DND-41 (cell line): ENCODE measurements around the gene UBQLN1.
"Not testable (repeated sequence)": the region's sequence is repeated elsewhere in the genome, so short reads cannot be mapped to it uniquely, and the experiment has no call there.

Source experiments
- ATAC-seq: fragments of 200-7000 bp; cut with Tn5 transposase; 3 replicates; pipeline ENCODE4 v1.9.1; 2021; ENCODE audit warnings: low read depth; ENCODE audit not compliant: insufficient read depth
- DNase-seq: peaks from one replicate; pipeline ENCODE4 v3.0.0-alpha.2; 2020
- H2AFZ ChIP-seq: 2 replicates; pipeline ENCODE4 v1.6.0; 2012; ENCODE audit warnings: low read depth, low read length
- H3K27ac ChIP-seq: 2 replicates; pipeline ENCODE4 v1.5.1; 2012; ENCODE audit warnings: low read length, inconsistent platforms
- H3K27me3 ChIP-seq: fragments of 200-600 bp; sonication (generic); 2 replicates; pipeline ENCODE4 v1.6.0; 2012; ENCODE audit warnings: low read length, mild to moderate bottlenecking, inconsistent platforms; ENCODE audit not compliant: insufficient read depth, poor library complexity
- H3K36me3 ChIP-seq: 2 replicates; pipeline ENCODE4 v1.5.1; 2012; ENCODE audit warnings: low read length, inconsistent platforms; ENCODE audit not compliant: insufficient read depth
- H3K4me1 ChIP-seq: 2 replicates; pipeline ENCODE4 v1.5.1; 2012; ENCODE audit warnings: mild to moderate bottlenecking, low read length; ENCODE audit not compliant: insufficient read depth
- H3K4me2 ChIP-seq: 2 replicates; pipeline ENCODE4 v1.6.0; 2012; ENCODE audit warnings: mild to moderate bottlenecking, moderate library complexity, low read length, inconsistent platforms; ENCODE audit not compliant: insufficient read depth
- H3K4me3 ChIP-seq, 2 experiments: fragments of 200-600 bp in 1 of 2; shearing (Covaris generic) in 1 of 2; 2 replicates each; pipeline ENCODE4 v1.5.1; 2012 to 2016; ENCODE audit warnings: inconsistent platforms in 2 of 2, low read length in 2 of 2, mild to moderate bottlenecking in 2 of 2, low read depth in 1 of 2, moderate library complexity in 1 of 2
- H3K79me2 ChIP-seq: 2 replicates; pipeline ENCODE4 v1.6.0; 2012; ENCODE audit warnings: low read length, inconsistent platforms; ENCODE audit not compliant: insufficient read depth
- H3K9ac ChIP-seq: 2 replicates; pipeline ENCODE4 v1.6.0; 2012; ENCODE audit warnings: low read depth, mild to moderate bottlenecking, inconsistent platforms, low read length, moderate library complexity
- H3K9me3 ChIP-seq: 2 replicates; pipeline ENCODE4 v1.5.1; 2012; ENCODE audit warnings: low read length, moderate library complexity, mild to moderate bottlenecking, inconsistent platforms; ENCODE audit not compliant: insufficient read depth, severe bottlenecking
- H4K20me1 ChIP-seq: 2 replicates; pipeline ENCODE4 v1.6.0; 2012; ENCODE audit warnings: low read length; ENCODE audit not compliant: insufficient read depth
- EZH2 ChIP-seq: IDR thresholded peaks from 3 replicates; pipeline ENCODE4 v1.6.1; 2012; ENCODE audit warnings: borderline replicate concordance, low read depth, mild to moderate bottlenecking, moderate library complexity, low read length, inconsistent platforms; ENCODE audit not compliant: severe bottlenecking
- TF ChIP-seq, protein P1 (sequence below): IDR thresholded peaks from 2 replicates; pipeline ENCODE4 v1.5.1; 2012; ENCODE audit warnings: borderline replicate concordance, low read length, moderate library complexity, mild to moderate bottlenecking; ENCODE audit not compliant: poor library complexity, severe bottlenecking; ENCODE audit errors: extremely low read depth

UBQLN1 gene

GRCh38 chr9:83622939-83623678 lies 84.6 kb downstream of the UBQLN1 start, which contains the start of gene IDNK:
TSS of gene IDNK (plus strand) at chr9:83623143. CDS start at chr9:83623172, 29 bp downstream.
- peak within 1 kb of the TSS; percentile 69 to 79 for H3K4me3 ChIP-seq
- H3K36me3 ChIP-seq = peaks cover 4% of the 10 kb centered on the region
- H3K4me1 ChIP-seq = peaks cover 17% of the 10 kb centered on the region
- H3K9ac ChIP-seq = peak within 1 kb of the TSS; percentile 93
- no peaks in the 10 kb centered on the region for H3K27me3 ChIP-seq
- H3K9me3 ChIP-seq = no peaks in the 10 kb centered on the region
- no peaks in the 10 kb centered on the region; the same call in 1 of the 2 replicates for H3K79me2 ChIP-seq
- no peak for TF ChIP-seq EZH2
- peak; percentile 50 for DNase-seq
- peak within 1 kb of the TSS; percentile 93 for H3K27ac ChIP-seq
- peak within 1 kb of the TSS; percentile 76 for H3K4me2 ChIP-seq
- H4K20me1 ChIP-seq = no peaks in the 10 kb centered on the region
- peak; percentile 83 for ATAC-seq
- peak within 1 kb of the TSS; percentile 86 for H2AFZ ChIP-seq

GRCh38 chr9:83622433-83622938 lies 85.3 kb downstream of the UBQLN1 start:
- peak; percentile 68 for ATAC-seq
- Histone ChIP-seq H3K27ac (peak overlapping the region; percentile 93), H3K4me3 (peak overlapping the region; percentile 69 to 79; a peak in 3 of 4 replicates), H3K4me2 (peak overlapping the region; percentile 76), H4K20me1 (no peaks in the 10 kb centered on the region), H3K4me1 (peaks cover 17% of the 10 kb centered on the region), H3K9me3 (no peaks in the 10 kb centered on the region), H3K9ac (peak overlapping the region; percentile 93), H3K79me2 (no peaks in the 10 kb centered on the region; the same call in 1 of the 2 replicates), H3K27me3 (no peaks in the 10 kb centered on the region), H2AFZ (peak overlapping the region; percentile 86), H3K36me3 (peaks cover 4% of the 10 kb centered on the region)
- peak; percentile 73 for DNase-seq
- TF ChIP-seq, protein P1, sequence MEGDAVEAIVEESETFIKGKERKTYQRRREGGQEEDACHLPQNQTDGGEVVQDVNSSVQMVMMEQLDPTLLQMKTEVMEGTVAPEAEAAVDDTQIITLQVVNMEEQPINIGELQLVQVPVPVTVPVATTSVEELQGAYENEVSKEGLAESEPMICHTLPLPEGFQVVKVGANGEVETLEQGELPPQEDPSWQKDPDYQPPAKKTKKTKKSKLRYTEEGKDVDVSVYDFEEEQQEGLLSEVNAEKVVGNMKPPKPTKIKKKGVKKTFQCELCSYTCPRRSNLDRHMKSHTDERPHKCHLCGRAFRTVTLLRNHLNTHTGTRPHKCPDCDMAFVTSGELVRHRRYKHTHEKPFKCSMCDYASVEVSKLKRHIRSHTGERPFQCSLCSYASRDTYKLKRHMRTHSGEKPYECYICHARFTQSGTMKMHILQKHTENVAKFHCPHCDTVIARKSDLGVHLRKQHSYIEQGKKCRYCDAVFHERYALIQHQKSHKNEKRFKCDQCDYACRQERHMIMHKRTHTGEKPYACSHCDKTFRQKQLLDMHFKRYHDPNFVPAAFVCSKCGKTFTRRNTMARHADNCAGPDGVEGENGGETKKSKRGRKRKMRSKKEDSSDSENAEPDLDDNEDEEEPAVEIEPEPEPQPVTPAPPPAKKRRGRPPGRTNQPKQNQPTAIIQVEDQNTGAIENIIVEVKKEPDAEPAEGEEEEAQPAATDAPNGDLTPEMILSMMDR = no peak
- TF ChIP-seq EZH2 = no peak

- TF ChIP-seq EZH2 = no peak
- TF ChIP-seq, protein P1 = peak; percentile 76
- Histone ChIP-seq H3K27me3 (no peaks in the 10 kb centered on the region), H3K4me2 (no peak overlapping the region), H3K79me2 (no peaks in the 10 kb centered on the region; the same call in 1 of the 2 replicates), H3K9me3 (no peaks in the 10 kb centered on the region), H3K4me3 (no peak overlapping the region), H4K20me1 (no peaks in the 10 kb centered on the region), H2AFZ (no peak overlapping the region), H3K9ac (no peak overlapping the region), H3K4me1 (peaks cover 17% of the 10 kb centered on the region), H3K36me3 (no peaks in the 10 kb centered on the region; the same call in 1 of the 2 replicates), H3K27ac (no peak overlapping the region)
- DNase-seq (peak; percentile 40), ATAC-seq (no peak)
Observed at GRCh38 chr9:83620841-83621636, 86.7 kb downstream of the UBQLN1 start.

GRCh38 chr9:83617299-83617698 lies 90.5 kb downstream of the UBQLN1 start:
- Histone ChIP-seq H3K27ac (no peak overlapping the region), H4K20me1 (no peaks in the 10 kb centered on the region), H2AFZ (no peak overlapping the region), H3K4me2 (no peak overlapping the region), H3K9me3 (no peaks in the 10 kb centered on the region), H3K27me3 (no peaks in the 10 kb centered on the region), H3K9ac (no peak overlapping the region), H3K4me1 (peaks cover 1% of the 10 kb centered on the region; the same call in 1 of the 2 replicates), H3K79me2 (no peaks in the 10 kb centered on the region), H3K4me3 (no peak overlapping the region), H3K36me3 (no peaks in the 10 kb centered on the region)
- ATAC-seq (no peak), DNase-seq (no peak)
- TF ChIP-seq EZH2 = no peak
- TF ChIP-seq, protein P1 = no peak

DNA sequence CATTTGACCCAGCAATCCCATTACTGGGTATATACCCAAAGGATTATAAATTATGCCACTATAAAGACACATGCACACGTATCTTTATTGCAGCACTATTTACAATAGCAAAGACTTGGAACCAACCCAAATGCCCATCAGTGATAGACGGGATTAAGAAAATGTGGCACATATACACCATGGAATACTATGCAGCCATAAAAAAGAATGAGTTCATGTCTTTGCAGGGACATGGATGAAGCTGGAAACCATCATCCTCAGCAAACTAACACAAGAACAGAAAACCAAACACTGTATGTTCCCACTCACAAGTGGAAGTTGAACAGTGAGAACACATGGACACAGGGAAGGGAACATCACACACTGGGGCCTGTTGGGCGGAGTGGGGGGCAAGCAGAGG lies 94.5 kb downstream of the UBQLN1 start:
- not testable (repeated sequence) for H3K4me1 ChIP-seq, H3K9ac ChIP-seq, H3K4me3 ChIP-seq, H3K27ac ChIP-seq, ATAC-seq, H4K20me1 ChIP-seq, H2AFZ ChIP-seq, H3K79me2 ChIP-seq, H3K9me3 ChIP-seq, H3K27me3 ChIP-seq, H3K36me3 ChIP-seq, DNase-seq, H3K4me2 ChIP-seq
